HepG2 (cell line): Measurements from ENCODE around the gene TMEM204. TPM values are rescaled to one million over a fixed set of nuclear protein-coding genes. Genes with fewer than 3 reads are reported as not detected.

Experiments
- ATAC-seq: fragments of 200-7000 bp; cut with Tn5 transposase; 3 replicates; pipeline ENCODE4 v1.9.1; 2020; ENCODE audit warnings: mild to moderate bottlenecking, moderate library complexity
- BruUV-seq: library from RNA; stranded (reverse); fragments of 400-500 nt; replicated peaks from 2 replicates; lab custom pipeline; 2021; lab: Mats Ljungman, UMichigan
- CTCF ChIA-PET: fragments of 300-600 bp; formaldehyde crosslinking; extraction: SDS; loops from one replicate; lab custom pipeline; 2021; ENCODE audit warnings: low total read pairs, inconsistent platforms, low intra/inter-chr PET ratio; lab: Yijun Ruan, JAX
- POLR2A ChIA-PET: fragments of 350-600 bp; sonication (Branson Sonifier 250); formaldehyde crosslinking; loops from one replicate; lab custom pipeline; 2020; ENCODE audit warnings: antibody characterized with exemption, inconsistent platforms; lab: Yijun Ruan, JAX
- DNase-seq: peaks from one replicate; pipeline ENCODE4 v3.0.0-alpha.2; 2015; ENCODE audit warnings: low spot score
- FAIRE-seq: peaks from 3 replicates; lab custom pipeline; 2011; peaks lifted over from hg19 to GRCh38; lab: Jason Lieb, UNC
- H2AFZ ChIP-seq: one replicate; pipeline ENCODE4 v1.6.1; 2011; ENCODE audit warnings: low read length, inconsistent platforms
- H3K27ac ChIP-seq: fragments of 300-600 bp; 3 replicates; pipeline ENCODE4 v1.8.0; 2011; ENCODE audit warnings: mixed run types, mild to moderate bottlenecking, mixed read lengths, low read length, inconsistent platforms; ENCODE audit not compliant: insufficient read depth; ENCODE audit errors: extremely low read length
- H3K27me3 ChIP-seq, 2 experiments: fragments of 200-600 bp in 1 of 2; 2 replicates in 1 of 2; 3 replicates in 1 of 2; pipeline versions ENCODE4 v1.6.0 to v1.8.0; 2011; ENCODE audit warnings: low read length in 2 of 2, mild to moderate bottlenecking in 2 of 2, moderate library complexity in 2 of 2, inconsistent platforms in 1 of 2; ENCODE audit not compliant: insufficient read depth in 2 of 2, control insufficient read depth in 1 of 2
- H3K36me3 ChIP-seq, 2 experiments: fragments of 200-600 bp in 1 of 2; replicated peaks in 1 of 2; 2 replicates in 1 of 2; 3 replicates in 1 of 2; pipeline versions ENCODE4 v1.5.1 to v1.8.0; 2011; ENCODE audit warnings: low read length in 2 of 2, inconsistent platforms in 1 of 2; ENCODE audit not compliant: insufficient read depth in 2 of 2, control insufficient read depth in 1 of 2
- H3K4me1 ChIP-seq: 2 replicates; pipeline ENCODE4 v1.5.1; 2012; ENCODE audit warnings: low read length, inconsistent platforms; ENCODE audit not compliant: insufficient read depth
- H3K4me2 ChIP-seq: 2 replicates; pipeline ENCODE4 v1.6.0; 2011; ENCODE audit warnings: low read depth, low read length, inconsistent platforms
- H3K4me3 ChIP-seq, 3 experiments: fragments of 200-600 bp in 1 of 3; sonication (generic), shearing (Covaris generic) in 1 of 3; replicated peaks in 1 of 3; 2 replicates each; pipeline ENCODE4 v1.5.1; 2011 to 2016; ENCODE audit warnings: low read length in 3 of 3, inconsistent platforms in 2 of 3, low read depth in 2 of 3, mild to moderate bottlenecking in 2 of 3, control low read depth in 1 of 3, mixed read lengths in 1 of 3; ENCODE audit not compliant: insufficient read depth in 1 of 3
- H3K79me2 ChIP-seq: one replicate; pipeline ENCODE4 v1.6.1; 2011; ENCODE audit warnings: low read length, inconsistent platforms; ENCODE audit not compliant: insufficient read depth
- H3K9ac ChIP-seq: 2 replicates; pipeline ENCODE4 v1.6.0; 2011; ENCODE audit warnings: mild to moderate bottlenecking, low read depth, low read length, inconsistent platforms; ENCODE audit not compliant: insufficient read depth
- H3K9me3 ChIP-seq: 2 replicates; pipeline ENCODE4 v1.5.1; 2012; ENCODE audit warnings: mild to moderate bottlenecking, low read length
- H4K20me1 ChIP-seq: 2 replicates; pipeline ENCODE4 v1.6.0; 2011; ENCODE audit warnings: inconsistent platforms, mild to moderate bottlenecking, low read length, moderate library complexity; ENCODE audit not compliant: insufficient read depth
- KDM3A ChIP-seq: IDR thresholded peaks from 2 replicates; pipeline ENCODE4 v1.6.1; 2018; ENCODE audit warnings: low read depth, missing compliant biosample characterization
- KLF11 ChIP-seq: IDR thresholded peaks from 2 replicates; pipeline ENCODE4 v1.6.1; 2016; ENCODE audit warnings: missing compliant biosample characterization
- NR2C2 ChIP-seq: sonication (generic); formaldehyde crosslinking; IDR thresholded peaks from 2 replicates; pipeline ENCODE4 v1.4.0; 2020; ENCODE audit warnings: missing genetic modification reagents, mild to moderate bottlenecking, moderate library complexity, borderline replicate concordance
- NR2F2 ChIP-seq: IDR thresholded peaks from 2 replicates; pipeline ENCODE4 v1.6.1; 2012; ENCODE audit warnings: low read depth, inconsistent platforms, borderline replicate concordance
- ZEB1 ChIP-seq: IDR thresholded peaks from 2 replicates; pipeline ENCODE4 v1.6.1; 2012; ENCODE audit warnings: mild to moderate bottlenecking, low read depth, inconsistent platforms; ENCODE audit not compliant: insufficient replicate concordance
- ZKSCAN1 ChIP-seq: fragments of 150-350 bp; IDR thresholded peaks from 2 replicates; pipeline ENCODE4 v1.6.1; 2014; ENCODE audit warnings: low read length
- WGBS: methylation state at CpG from one replicate; pipeline ENCODE4 v1.1.6; 2017; ENCODE audit warnings: low lambda C conversion rate; 5-methylcytosine and 5-hydroxymethylcytosine counted together
- in situ Hi-C: cut with HindIII; loops from 2 replicates; pipeline ENCODE4 v1.10.0; 2017; ENCODE audit warnings: low pct_unique_long_range_greater_than_20kb; ENCODE audit not compliant: extremely low pct_ligation_motif_present
- intact Hi-C: fragments of 100-400 bp; cut with micrococcal nuclease; formaldehyde crosslinking; loops from one replicate; pipeline ENCODE4 v1.10.0; 2022; ENCODE audit not compliant: unreplicated experiment
- polyA plus RNA-seq, 8 experiments: library from polyadenylated mRNA; depleted of rRNA in 3 of 8; stranded (reverse) in 7 of 8; unstranded in 1 of 8; fragments of >200 nt; fragmentation: Illumina TruSeq in 4 of 8; extraction: Trizol in 4 of 8; gene quantifications; 2 replicates each; pipeline versions ENCODE4 v1.2.1 to v1.2.3, GENCODE V29; 2011 to 2016; ENCODE audit warnings: low read depth in 4 of 8, missing spikeins in 1 of 8, mixed read lengths in 1 of 8; ENCODE audit not compliant: insufficient read depth in 1 of 8
- total RNA-seq, 5 experiments: library from RNA; depleted of rRNA; stranded (reverse); fragments of >200 nt; fragmentation: Illumina TruSeq; extraction: Trizol; gene quantifications; 2 replicates each; pipeline ENCODE4 v1.2.3, GENCODE V29; 2016; ENCODE audit warnings: low read depth in 1 of 5
- TF ChIP-seq, protein P1 (sequence below): sonication (generic); formaldehyde crosslinking; IDR thresholded peaks from 2 replicates; pipeline ENCODE4 v1.5.0; 2020; ENCODE audit warnings: mild to moderate bottlenecking, low read depth, missing genetic modification reagents, borderline replicate concordance
- TF ChIP-seq, protein P2 (sequence below): sonication (generic); formaldehyde crosslinking; IDR thresholded peaks from 2 replicates; pipeline ENCODE4 v1.4.0; 2020; ENCODE audit warnings: missing genetic modification reagents, borderline replicate concordance
- TF ChIP-seq, protein P3 (sequence below): sonication (generic); formaldehyde crosslinking; IDR thresholded peaks from 2 replicates; pipeline ENCODE4 v1.4.0; 2020; ENCODE audit warnings: missing genetic modification reagents

TMEM204 gene
- total and polyA plus RNA-seq, 2 of the 13 experiments (the other 11 are each of a cell fraction or from before 2014, with no cell fraction given): not detected

DNA sequence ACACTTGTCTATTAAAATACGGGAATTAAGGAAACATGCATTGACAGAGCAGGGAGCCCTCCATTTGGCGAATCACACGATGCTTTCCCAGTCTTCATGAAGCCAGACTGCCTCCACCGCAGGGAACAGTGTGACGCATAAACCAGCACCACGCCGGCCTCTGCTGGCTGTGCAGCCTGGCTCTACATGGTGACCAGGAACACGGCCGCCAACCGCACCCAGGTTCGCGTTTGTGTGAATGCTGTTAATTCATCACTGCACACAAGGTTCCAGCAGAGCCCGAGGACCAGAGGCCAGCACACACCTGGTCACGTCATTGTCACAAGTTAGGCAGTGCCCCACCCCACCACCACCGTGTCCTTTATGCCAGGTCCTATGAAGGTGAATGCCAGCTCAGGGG is 26.7 kb downstream of the TMEM204 start:
- H3K9ac ChIP-seq: no peak overlapping the region
- DNase-seq: no peak
- no peak for ATAC-seq
- ChIA-PET POLR2A (no interaction called here), CTCF (no interaction called here)
- H3K27me3 ChIP-seq: no peaks in the 10 kb centered on the region
- H3K4me1 ChIP-seq: no peaks in the 10 kb centered on the region
- no TSS peak for BruUV-seq
- no peaks in the 10 kb centered on the region for H4K20me1 ChIP-seq
- FAIRE-seq: no peak
- TF ChIP-seq, protein P1, sequence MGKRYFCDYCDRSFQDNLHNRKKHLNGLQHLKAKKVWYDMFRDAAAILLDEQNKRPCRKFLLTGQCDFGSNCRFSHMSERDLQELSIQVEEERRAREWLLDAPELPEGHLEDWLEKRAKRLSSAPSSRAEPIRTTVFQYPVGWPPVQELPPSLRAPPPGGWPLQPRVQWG (CRISPR knock-in tag): no peak
- TF ChIP-seq ZEB1: no peak
- no peak for TF ChIP-seq NR2F2
- no peak overlapping the region for H2AFZ ChIP-seq
- H3K4me2 ChIP-seq: no peak overlapping the region
- no peak overlapping the region for H3K27ac ChIP-seq
- intact Hi-C loops (no loop called here), in situ Hi-C loops (no loop called here)
- no peak overlapping the region for H3K4me3 ChIP-seq
- WGBS: 98% methylated on average over 13 of the region's 15 CpGs
- H3K9me3 ChIP-seq: no peaks in the 10 kb centered on the region
- peaks cover 5 to 30% of the 10 kb centered on the region in 2 experiments; a peak in 4 of 5 replicates for H3K36me3 ChIP-seq
- H3K79me2 ChIP-seq: no peaks in the 10 kb centered on the region

DNA sequence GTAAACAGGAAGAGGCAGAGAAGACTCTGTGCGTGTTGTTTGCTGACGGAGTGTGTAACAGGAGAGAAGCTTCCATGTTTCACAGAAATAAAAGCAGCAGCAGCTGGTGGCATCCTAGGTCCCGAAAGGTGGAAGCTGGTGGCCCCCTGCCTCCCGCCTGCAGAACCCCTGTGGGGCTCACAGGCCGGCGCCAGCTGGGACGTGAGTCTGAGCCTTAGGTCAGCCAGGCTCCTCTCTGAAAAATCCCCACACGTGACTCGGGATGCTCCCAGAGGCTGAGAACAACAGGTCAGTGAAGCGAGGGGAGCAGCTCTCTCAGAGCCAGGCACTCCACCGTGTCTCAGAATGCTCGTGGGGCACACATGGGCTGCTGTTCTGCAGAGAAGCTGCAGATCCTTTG is 27.4 kb downstream of the TMEM204 start:
- no peak overlapping the region for H3K4me3 ChIP-seq
- intact Hi-C loops: no loop called here
- H2AFZ ChIP-seq: no peak overlapping the region
- ChIA-PET CTCF (no interaction called here), POLR2A (no interaction called here)
- FAIRE-seq (no peak), DNase-seq (no peak), ATAC-seq (no peak)
- H3K27ac ChIP-seq: no peak overlapping the region
- no peaks in the 10 kb centered on the region for H3K4me1 ChIP-seq
- no TSS peak for BruUV-seq
- WGBS: 94% methylated on average over 10 of the region's 12 CpGs
- H3K4me2 ChIP-seq: no peak overlapping the region
- H3K79me2 ChIP-seq: no peaks in the 10 kb centered on the region
- peaks cover 5 to 29% of the 10 kb centered on the region in 2 experiments; a peak in 4 of 5 replicates for H3K36me3 ChIP-seq
- in situ Hi-C loops: no loop called here
- no peak overlapping the region for H3K9ac ChIP-seq
- H4K20me1 ChIP-seq: no peaks in the 10 kb centered on the region
- H3K27me3 ChIP-seq: no peaks in the 10 kb centered on the region
- H3K9me3 ChIP-seq: no peaks in the 10 kb centered on the region
- TF ChIP-seq KLF11 (CRISPR knock-in tag): no peak
- no peak for TF ChIP-seq NR2C2 (CRISPR knock-in tag)
- TF ChIP-seq, protein P2, sequence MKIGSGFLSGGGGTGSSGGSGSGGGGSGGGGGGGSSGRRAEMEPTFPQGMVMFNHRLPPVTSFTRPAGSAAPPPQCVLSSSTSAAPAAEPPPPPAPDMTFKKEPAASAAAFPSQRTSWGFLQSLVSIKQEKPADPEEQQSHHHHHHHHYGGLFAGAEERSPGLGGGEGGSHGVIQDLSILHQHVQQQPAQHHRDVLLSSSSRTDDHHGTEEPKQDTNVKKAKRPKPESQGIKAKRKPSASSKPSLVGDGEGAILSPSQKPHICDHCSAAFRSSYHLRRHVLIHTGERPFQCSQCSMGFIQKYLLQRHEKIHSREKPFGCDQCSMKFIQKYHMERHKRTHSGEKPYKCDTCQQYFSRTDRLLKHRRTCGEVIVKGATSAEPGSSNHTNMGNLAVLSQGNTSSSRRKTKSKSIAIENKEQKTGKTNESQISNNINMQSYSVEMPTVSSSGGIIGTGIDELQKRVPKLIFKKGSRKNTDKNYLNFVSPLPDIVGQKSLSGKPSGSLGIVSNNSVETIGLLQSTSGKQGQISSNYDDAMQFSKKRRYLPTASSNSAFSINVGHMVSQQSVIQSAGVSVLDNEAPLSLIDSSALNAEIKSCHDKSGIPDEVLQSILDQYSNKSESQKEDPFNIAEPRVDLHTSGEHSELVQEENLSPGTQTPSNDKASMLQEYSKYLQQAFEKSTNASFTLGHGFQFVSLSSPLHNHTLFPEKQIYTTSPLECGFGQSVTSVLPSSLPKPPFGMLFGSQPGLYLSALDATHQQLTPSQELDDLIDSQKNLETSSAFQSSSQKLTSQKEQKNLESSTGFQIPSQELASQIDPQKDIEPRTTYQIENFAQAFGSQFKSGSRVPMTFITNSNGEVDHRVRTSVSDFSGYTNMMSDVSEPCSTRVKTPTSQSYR: no peak
- TF ChIP-seq, protein P3, sequence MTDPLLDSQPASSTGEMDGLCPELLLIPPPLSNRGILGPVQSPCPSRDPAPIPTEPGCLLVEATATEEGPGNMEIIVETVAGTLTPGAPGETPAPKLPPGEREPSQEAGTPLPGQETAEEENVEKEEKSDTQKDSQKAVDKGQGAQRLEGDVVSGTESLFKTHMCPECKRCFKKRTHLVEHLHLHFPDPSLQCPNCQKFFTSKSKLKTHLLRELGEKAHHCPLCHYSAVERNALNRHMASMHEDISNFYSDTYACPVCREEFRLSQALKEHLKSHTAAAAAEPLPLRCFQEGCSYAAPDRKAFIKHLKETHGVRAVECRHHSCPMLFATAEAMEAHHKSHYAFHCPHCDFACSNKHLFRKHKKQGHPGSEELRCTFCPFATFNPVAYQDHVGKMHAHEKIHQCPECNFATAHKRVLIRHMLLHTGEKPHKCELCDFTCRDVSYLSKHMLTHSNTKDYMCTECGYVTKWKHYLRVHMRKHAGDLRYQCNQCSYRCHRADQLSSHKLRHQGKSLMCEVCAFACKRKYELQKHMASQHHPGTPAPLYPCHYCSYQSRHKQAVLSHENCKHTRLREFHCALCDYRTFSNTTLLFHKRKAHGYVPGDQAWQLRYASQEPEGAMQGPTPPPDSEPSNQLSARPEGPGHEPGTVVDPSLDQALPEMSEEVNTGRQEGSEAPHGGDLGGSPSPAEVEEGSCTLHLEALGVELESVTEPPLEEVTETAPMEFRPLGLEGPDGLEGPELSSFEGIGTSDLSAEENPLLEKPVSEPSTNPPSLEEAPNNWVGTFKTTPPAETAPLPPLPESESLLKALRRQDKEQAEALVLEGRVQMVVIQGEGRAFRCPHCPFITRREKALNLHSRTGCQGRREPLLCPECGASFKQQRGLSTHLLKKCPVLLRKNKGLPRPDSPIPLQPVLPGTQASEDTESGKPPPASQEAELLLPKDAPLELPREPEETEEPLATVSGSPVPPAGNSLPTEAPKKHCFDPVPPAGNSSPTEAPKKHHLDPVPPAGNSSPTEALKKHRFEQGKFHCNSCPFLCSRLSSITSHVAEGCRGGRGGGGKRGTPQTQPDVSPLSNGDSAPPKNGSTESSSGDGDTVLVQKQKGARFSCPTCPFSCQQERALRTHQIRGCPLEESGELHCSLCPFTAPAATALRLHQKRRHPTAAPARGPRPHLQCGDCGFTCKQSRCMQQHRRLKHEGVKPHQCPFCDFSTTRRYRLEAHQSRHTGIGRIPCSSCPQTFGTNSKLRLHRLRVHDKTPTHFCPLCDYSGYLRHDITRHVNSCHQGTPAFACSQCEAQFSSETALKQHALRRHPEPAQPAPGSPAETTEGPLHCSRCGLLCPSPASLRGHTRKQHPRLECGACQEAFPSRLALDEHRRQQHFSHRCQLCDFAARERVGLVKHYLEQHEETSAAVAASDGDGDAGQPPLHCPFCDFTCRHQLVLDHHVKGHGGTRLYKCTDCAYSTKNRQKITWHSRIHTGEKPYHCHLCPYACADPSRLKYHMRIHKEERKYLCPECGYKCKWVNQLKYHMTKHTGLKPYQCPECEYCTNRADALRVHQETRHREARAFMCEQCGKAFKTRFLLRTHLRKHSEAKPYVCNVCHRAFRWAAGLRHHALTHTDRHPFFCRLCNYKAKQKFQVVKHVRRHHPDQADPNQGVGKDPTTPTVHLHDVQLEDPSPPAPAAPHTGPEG (CRISPR knock-in tag): no peak
- TF ChIP-seq KDM3A: no peak
- no peak for TF ChIP-seq ZKSCAN1
